Heart right ventricle (tissue), 16 donors: ENCODE results near the gene EDEM2. TPM values are rescaled to one million over a fixed set of nuclear protein-coding genes. Genes with fewer than 3 reads are reported as not detected.
"Not testable (repeated sequence)": the region's sequence is repeated elsewhere in the genome, so short reads cannot be mapped to it uniquely, and the experiment has no call there.

Experiments used
- ATAC-seq, 8 donors: fragments of 200-7000 bp; cut with Tn5 transposase; one replicate each; pipeline ENCODE4 v1.9.1; 2020; ENCODE audit warnings: mild to moderate bottlenecking in 8 of 8, moderate library complexity in 8 of 8, moderate number of reproducible peaks in 1 of 8
- DNase-seq, 2 donors: peaks; one replicate each; pipeline ENCODE4 v3.0.0-alpha.2; 2020
- H3K27ac ChIP-seq, 10 donors: fragments of 200-600 bp; sonication (generic) in 2 of 10; one replicate each; pipeline versions ENCODE4 v1.5.0 to v1.8.0; 2020 to 2022; ENCODE audit warnings: mild to moderate bottlenecking in 3 of 10
- H3K27me3 ChIP-seq, 7 donors: fragments of 200-600 bp; one replicate each; pipeline ENCODE4 v1.8.0; 2021 to 2022; ENCODE audit warnings: mild to moderate bottlenecking in 2 of 7
- H3K36me3 ChIP-seq, 9 donors: fragments of 200-600 bp; sonication (generic) in 1 of 9; one replicate each; pipeline versions ENCODE4 v1.5.0 to v1.8.0; 2020 to 2022; ENCODE audit warnings: mild to moderate bottlenecking in 2 of 9
- H3K4me1 ChIP-seq, 9 donors: fragments of 200-600 bp; sonication (generic) in 1 of 9; one replicate each; pipeline versions ENCODE4 v1.5.0 to v1.8.0; 2020 to 2022; ENCODE audit warnings: mild to moderate bottlenecking in 4 of 9
- H3K4me3 ChIP-seq, 10 donors: fragments of 200-600 bp; sonication (generic) in 2 of 10; one replicate each; pipeline versions ENCODE4 v1.5.0 to v1.8.0; 2020 to 2022; ENCODE audit warnings: mild to moderate bottlenecking in 7 of 10, moderate library complexity in 2 of 10
- H3K9me3 ChIP-seq, 11 donors: fragments of 200-600 bp in 10 of 11; sonication (generic) in 2 of 11; one replicate each; pipeline versions ENCODE4 v1.5.0 to v1.8.0; 2013 to 2022; ENCODE audit warnings: mild to moderate bottlenecking in 2 of 11, control low read depth in 1 of 11, moderate library complexity in 1 of 11
- WGBS, 2 donors: extraction: QIAGEN DNeasy Blood & Tissue Kit; methylation state at CpG; one replicate each; pipeline ENCODE4 v1.1.7; 2013; ENCODE audit warnings: inconsistent platforms in 1 of 2; 5-methylcytosine and 5-hydroxymethylcytosine counted together
- intact Hi-C, 10 donors: fragments of 100-400 bp; cut with DNase I; formaldehyde crosslinking; loops; one replicate each; pipeline versions ENCODE4 v1.11.1 to v1.14.2; 2022
- polyA plus RNA-seq, 2 donors: library from polyadenylated mRNA; stranded (reverse); fragments of 200-250 nt; gene quantifications; one replicate each; pipeline ENCODE4 v1.2.3, GENCODE V29; 2013
- total RNA-seq, 10 donors: library from RNA; stranded (reverse); fragmentation: NEBNext Ultra II Directional in 3 of 10; extraction: Animal tissue kit (Norgen Biotek cat#: 25700) in 3 of 10; gene quantifications; one replicate each; pipeline versions ENCODE4 v1.2.1 to v1.2.4, GENCODE V29; 2021 to 2023
- TF ChIP-seq, protein P1 (sequence below), 9 donors: fragments of 200-600 bp; sonication (generic) in 2 of 9; IDR thresholded peaks; one replicate each; pipeline versions ENCODE4 v1.5.0 to v1.8.0; 2021 to 2022; ENCODE audit warnings: antibody characterized with exemption in 9 of 9, mild to moderate bottlenecking in 5 of 9, moderate library complexity in 1 of 9
- donor health status: Arrhythmogenic right ventricular cardiomyopathy.
- donor health status: ischemic (EF 13 %, LVEDD 7.1; RV severe dilation, severe dysfunction).
- donor health status: healthy with polysubstance abuse.
- donor health status: DM: no; HTN: yes; CAD: no.
- donor health status: DM: no; HTN: no; CAD: no.
- donor health status: ischemic (EF 25% LVEDD 6.9; RV normal size, moderate dysfunction).
- donor health status: ischemic (EF 25% LVEDD 5.7; RV mildly dilated, moderate dysfunction).
- donor health status: healthy.
- donor health status: DM: yes; HTN: yes; CAD: no.
- donor health status: Ischemic cardiomyopathy.
- donor health status: ischemic (EF 35%, LVEDD 5.7; RV mildly dilated, moderate dysfunction).
- donor health status: nonischemic (EF 11% LVEDD 7.7; RV severe dilation, severe dysfunction).
- donor health status: DM: yes; HTN: yes; CAD: no.
- donor health status: PGD.
- donor health status: ischemic (EF 29% LVEDD 5.4; RV normal size, mild dysfunction).
- donor health status: nonischemic (EF 23%, LVEDD 6.1; RV moderate dilation, normal function).

The EDEM2 gene
- total and polyA plus RNA-seq, 12 donors = 6.4 to 26.1 (median 11.0) TPM

DNA sequence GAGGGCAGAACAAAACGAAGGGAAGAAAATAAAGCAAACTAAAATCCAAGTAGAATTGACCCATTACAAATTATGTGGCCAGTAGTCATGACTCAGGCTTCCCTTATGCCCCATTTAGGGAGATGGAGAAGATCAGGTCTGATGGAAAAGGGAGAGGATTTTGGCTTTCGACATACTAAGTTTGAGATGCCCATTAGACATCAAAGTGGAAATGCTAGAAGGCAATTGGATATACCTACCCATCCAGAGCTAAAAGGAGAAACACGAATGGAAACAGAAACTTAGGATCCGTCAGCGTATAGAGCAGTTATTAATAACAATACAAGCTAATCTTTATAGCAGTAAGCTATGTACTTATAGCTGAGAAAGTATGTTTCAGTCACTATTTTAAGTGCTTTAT, 59.3 kb downstream of the EDEM2 start:
- peak overlapping the region in 3 of 10 donors; percentile 0 to 29 (median 4) for H3K27ac ChIP-seq
- no peaks in the 10 kb centered on the region for H3K9me3 ChIP-seq
- DNase-seq (no peak), ATAC-seq (no peak)
- intact Hi-C loops = loop anchor here in 1 of 10 donors (10.0 kb wide), 1 partner anchor 63 kb away; no protein-coding TSS in a partner anchor
- H3K4me1 ChIP-seq = peaks cover 9 to 70% (median 42%) of the 10 kb centered on the region in 9 donors
- TF ChIP-seq, protein P1, sequence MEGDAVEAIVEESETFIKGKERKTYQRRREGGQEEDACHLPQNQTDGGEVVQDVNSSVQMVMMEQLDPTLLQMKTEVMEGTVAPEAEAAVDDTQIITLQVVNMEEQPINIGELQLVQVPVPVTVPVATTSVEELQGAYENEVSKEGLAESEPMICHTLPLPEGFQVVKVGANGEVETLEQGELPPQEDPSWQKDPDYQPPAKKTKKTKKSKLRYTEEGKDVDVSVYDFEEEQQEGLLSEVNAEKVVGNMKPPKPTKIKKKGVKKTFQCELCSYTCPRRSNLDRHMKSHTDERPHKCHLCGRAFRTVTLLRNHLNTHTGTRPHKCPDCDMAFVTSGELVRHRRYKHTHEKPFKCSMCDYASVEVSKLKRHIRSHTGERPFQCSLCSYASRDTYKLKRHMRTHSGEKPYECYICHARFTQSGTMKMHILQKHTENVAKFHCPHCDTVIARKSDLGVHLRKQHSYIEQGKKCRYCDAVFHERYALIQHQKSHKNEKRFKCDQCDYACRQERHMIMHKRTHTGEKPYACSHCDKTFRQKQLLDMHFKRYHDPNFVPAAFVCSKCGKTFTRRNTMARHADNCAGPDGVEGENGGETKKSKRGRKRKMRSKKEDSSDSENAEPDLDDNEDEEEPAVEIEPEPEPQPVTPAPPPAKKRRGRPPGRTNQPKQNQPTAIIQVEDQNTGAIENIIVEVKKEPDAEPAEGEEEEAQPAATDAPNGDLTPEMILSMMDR (IDR thresholded peaks at IDR 0.05) = no peak
- H3K36me3 ChIP-seq = peaks cover 0 to 28% (median 3%) of the 10 kb centered on the region in 9 donors
- whole genome bisulfite sequencing, 2 donors = 52 to 78% methylated on average over 5 of the region's 5 CpGs
- H3K27me3 ChIP-seq = no peaks in the 10 kb centered on the region
- no peak overlapping the region for H3K4me3 ChIP-seq

DNA sequence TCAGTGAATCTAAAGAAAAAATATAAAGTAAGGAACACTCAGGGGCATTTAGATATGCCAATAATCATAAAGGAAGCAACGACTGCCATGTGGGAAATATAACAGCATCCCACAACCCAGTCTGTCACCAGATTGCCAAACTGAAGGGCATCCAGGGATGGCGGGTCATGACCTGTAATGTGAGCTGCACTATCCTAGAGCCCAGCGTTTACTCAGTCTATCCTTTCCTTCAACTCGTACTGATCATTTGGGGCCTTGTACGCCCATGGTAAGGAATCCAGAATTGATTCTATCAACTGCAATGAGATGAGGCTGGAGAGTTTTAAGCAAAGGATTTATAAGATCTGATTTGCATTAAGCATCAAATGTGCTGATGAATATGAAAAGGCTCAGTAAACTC, 59.8 kb downstream of the EDEM2 start:
- DNase-seq = no peak
- intact Hi-C loops = loop anchor here in 1 of 10 donors (10.0 kb wide), 1 partner anchor 63 kb away; no protein-coding TSS in a partner anchor
- TF ChIP-seq, protein P1 (IDR thresholded peaks at IDR 0.05) = no peak
- Histone ChIP-seq H3K4me1 (peaks cover 9 to 73% (median 44%) of the 10 kb centered on the region in 9 donors), H3K27ac (no peak overlapping the region), H3K4me3 (no peak overlapping the region), H3K27me3 (no peaks in the 10 kb centered on the region), H3K9me3 (no peaks in the 10 kb centered on the region), H3K36me3 (peaks cover 0 to 28% (median 3%) of the 10 kb centered on the region in 9 donors)
- 70 to 83% methylated on average over 5 of the region's 5 CpGs for WGBS, 2 donors
- no peak for ATAC-seq

DNA sequence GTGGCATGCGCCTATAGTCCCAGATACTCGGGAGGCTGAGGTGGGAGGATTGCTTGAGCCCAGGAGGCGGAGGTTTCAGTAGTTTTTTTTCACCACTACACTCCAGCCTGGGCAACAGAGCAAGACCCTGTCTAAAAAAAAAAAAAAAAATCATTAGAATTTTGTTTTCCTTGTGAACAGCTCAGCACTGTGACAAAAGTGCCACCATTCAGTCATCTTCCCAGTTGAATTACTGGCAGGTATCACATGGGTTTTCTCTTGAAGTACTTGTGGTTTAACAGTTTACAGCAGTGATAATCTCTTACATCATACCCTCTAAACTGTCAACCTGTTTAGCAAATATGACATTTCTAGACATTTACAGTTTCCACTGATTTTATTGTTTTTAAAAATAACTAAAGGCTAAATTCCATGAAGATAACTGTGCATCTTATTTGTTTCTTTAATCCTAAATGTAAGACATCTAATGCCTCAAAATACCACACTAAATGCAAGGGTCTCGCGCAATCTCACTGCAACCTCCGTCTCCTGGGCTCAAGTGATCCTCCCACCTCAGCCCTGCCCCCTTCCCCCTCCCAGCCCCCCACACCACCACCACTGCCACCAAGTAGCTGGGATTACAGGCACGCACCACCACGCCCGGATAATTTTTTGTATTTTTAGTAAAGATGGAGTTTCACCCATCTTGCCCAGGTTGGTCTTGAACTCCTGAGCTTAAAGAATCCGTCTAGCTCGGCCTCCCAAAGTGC, 61.5 kb downstream of the EDEM2 start:
- ATAC-seq (no peak), DNase-seq (no peak)
- Histone ChIP-seq H3K36me3 (peaks cover 0 to 31% (median 3%) of the 10 kb centered on the region in 9 donors), H3K4me1 (peaks cover 5 to 78% (median 49%) of the 10 kb centered on the region in 9 donors), H3K27ac (peak overlapping the region in 1 of 10 donors; percentile 20), H3K9me3 (no peaks in the 10 kb centered on the region), H3K27me3 (no peaks in the 10 kb centered on the region), H3K4me3 (no peak overlapping the region)
- intact Hi-C loops = loop anchor here in 1 of 10 donors (10.0 kb wide), 1 partner anchor 61 kb away; no protein-coding TSS in a partner anchor
- TF ChIP-seq, protein P1 (IDR thresholded peaks at IDR 0.05) = no peak
- 94 to 96% methylated on average over 11 of the region's 11 CpGs for WGBS, 2 donors

DNA sequence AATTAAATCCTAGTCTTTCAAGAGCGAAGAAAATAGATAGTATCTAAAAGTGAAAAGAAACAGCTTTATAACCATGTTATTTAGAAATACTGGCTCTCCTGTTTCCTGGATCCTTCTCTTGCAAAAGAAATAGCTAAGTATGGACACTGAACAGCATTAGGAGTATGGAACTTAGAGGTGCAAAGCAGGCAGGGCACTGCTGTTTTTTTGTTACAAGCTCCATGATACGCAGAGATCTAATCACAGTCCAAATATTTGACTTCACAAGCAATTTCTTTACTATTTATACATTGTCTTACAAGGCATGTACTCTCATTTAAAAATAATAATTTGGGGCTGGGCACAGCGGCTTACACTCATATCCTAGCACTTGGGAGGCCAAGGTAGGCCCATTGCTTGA, 62.1 kb downstream of the EDEM2 start:
- DNase-seq (no peak), ATAC-seq (no peak)
- TF ChIP-seq, protein P1 (IDR thresholded peaks at IDR 0.05) = no peak
- no peaks in the 10 kb centered on the region for H3K9me3 ChIP-seq
- H3K4me1 ChIP-seq = peaks cover 5 to 78% (median 56%) of the 10 kb centered on the region in 9 donors
- H3K27ac ChIP-seq = peak overlapping the region in 1 of 10 donors; percentile 20
- H3K27me3 ChIP-seq = no peaks in the 10 kb centered on the region
- no peak overlapping the region for H3K4me3 ChIP-seq
- H3K36me3 ChIP-seq = peaks cover 0 to 30% (median 3%) of the 10 kb centered on the region in 9 donors
- intact Hi-C loops = loop anchor here in 1 of 10 donors (10.0 kb wide), 1 partner anchor 60 kb away; no protein-coding TSS in a partner anchor
- 90 to 92% methylated on average over 3 of the region's 3 CpGs for WGBS, 2 donors

DNA sequence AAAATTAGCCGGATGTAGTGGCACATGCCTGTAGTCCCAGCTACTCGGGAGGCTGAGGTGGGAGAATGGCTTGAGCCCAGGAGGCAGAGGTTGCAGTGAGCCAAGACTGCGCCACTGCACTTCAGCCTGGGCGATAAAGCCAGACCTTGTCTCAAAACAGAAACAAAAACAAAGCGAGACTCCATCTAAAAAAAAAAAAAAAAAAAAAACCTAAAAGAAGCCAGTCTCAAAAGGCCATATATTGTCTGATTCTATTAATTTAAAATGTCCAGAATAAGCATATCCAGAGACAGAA, 66.8 kb downstream of the EDEM2 start:
- Histone ChIP-seq H3K36me3 (peaks cover 0 to 48% (median 14%) of the 10 kb centered on the region in 9 donors), H3K4me3 (peak overlapping the region in 1 of 10 donors; percentile 7), H3K4me1 (peaks cover 0 to 56% (median 42%) of the 10 kb centered on the region in 9 donors)
- 23 to 25% methylated on average over 5 of the region's 5 CpGs for WGBS, 2 donors
- DNase-seq (peak in 1 of 2 donors; percentile 21), ATAC-seq (peak in 6 of 8 donors; percentile 49 to 73 (median 60))
- H3K9me3 ChIP-seq, H3K27ac ChIP-seq, H3K27me3 ChIP-seq: not testable (repeated sequence)
- intact Hi-C loops = loop anchor here in 1 of 10 donors (10.0 kb wide), 1 partner anchor 55 kb away; no protein-coding TSS in a partner anchor
